Heart right ventricle (tissue), 16 donors: ENCODE data around the gene KCNQ1. TPM values are rescaled to one million over a fixed set of nuclear protein-coding genes. Genes with fewer than 3 reads are reported as not detected.
A peak's percentile ranks its signal among the peaks of the same experiment; 100 is the strongest.

Experiments
- ATAC-seq, 8 donors: fragments of 200-7000 bp; cut with Tn5 transposase; one replicate each; pipeline ENCODE4 v1.9.1; 2020; ENCODE audit warnings: mild to moderate bottlenecking in 8 of 8, moderate library complexity in 8 of 8, moderate number of reproducible peaks in 1 of 8
- DNase-seq, 2 donors: peaks; one replicate each; pipeline ENCODE4 v3.0.0-alpha.2; 2020
- H3K27ac ChIP-seq, 10 donors: fragments of 200-600 bp; sonication (generic) in 2 of 10; one replicate each; pipeline versions ENCODE4 v1.5.0 to v1.8.0; 2020 to 2022; ENCODE audit warnings: mild to moderate bottlenecking in 3 of 10
- H3K27me3 ChIP-seq, 7 donors: fragments of 200-600 bp; one replicate each; pipeline ENCODE4 v1.8.0; 2021 to 2022; ENCODE audit warnings: mild to moderate bottlenecking in 2 of 7
- H3K36me3 ChIP-seq, 9 donors: fragments of 200-600 bp; sonication (generic) in 1 of 9; one replicate each; pipeline versions ENCODE4 v1.5.0 to v1.8.0; 2020 to 2022; ENCODE audit warnings: mild to moderate bottlenecking in 2 of 9
- H3K4me1 ChIP-seq, 9 donors: fragments of 200-600 bp; sonication (generic) in 1 of 9; one replicate each; pipeline versions ENCODE4 v1.5.0 to v1.8.0; 2020 to 2022; ENCODE audit warnings: mild to moderate bottlenecking in 4 of 9
- H3K4me3 ChIP-seq, 10 donors: fragments of 200-600 bp; sonication (generic) in 2 of 10; one replicate each; pipeline versions ENCODE4 v1.5.0 to v1.8.0; 2020 to 2022; ENCODE audit warnings: mild to moderate bottlenecking in 7 of 10, moderate library complexity in 2 of 10
- H3K9me3 ChIP-seq, 11 donors: fragments of 200-600 bp in 10 of 11; sonication (generic) in 2 of 11; one replicate each; pipeline versions ENCODE4 v1.5.0 to v1.8.0; 2013 to 2022; ENCODE audit warnings: mild to moderate bottlenecking in 2 of 11, control low read depth in 1 of 11, moderate library complexity in 1 of 11
- WGBS, 2 donors: extraction: QIAGEN DNeasy Blood & Tissue Kit; methylation state at CpG; one replicate each; pipeline ENCODE4 v1.1.7; 2013; ENCODE audit warnings: inconsistent platforms in 1 of 2; 5-methylcytosine and 5-hydroxymethylcytosine counted together
- intact Hi-C, 10 donors: fragments of 100-400 bp; cut with DNase I; formaldehyde crosslinking; loops; one replicate each; pipeline versions ENCODE4 v1.11.1 to v1.14.2; 2022
- polyA plus RNA-seq, 2 donors: library from polyadenylated mRNA; stranded (reverse); fragments of 200-250 nt; gene quantifications; one replicate each; pipeline ENCODE4 v1.2.3, GENCODE V29; 2013
- total RNA-seq, 10 donors: library from RNA; stranded (reverse); fragmentation: NEBNext Ultra II Directional in 3 of 10; extraction: Animal tissue kit (Norgen Biotek cat#: 25700) in 3 of 10; gene quantifications; one replicate each; pipeline versions ENCODE4 v1.2.1 to v1.2.4, GENCODE V29; 2021 to 2023
- TF ChIP-seq, protein P1 (sequence below), 9 donors: fragments of 200-600 bp; sonication (generic) in 2 of 9; IDR thresholded peaks; one replicate each; pipeline versions ENCODE4 v1.5.0 to v1.8.0; 2021 to 2022; ENCODE audit warnings: antibody characterized with exemption in 9 of 9, mild to moderate bottlenecking in 5 of 9, moderate library complexity in 1 of 9
- donor health status: Arrhythmogenic right ventricular cardiomyopathy.
- donor health status: ischemic (EF 13 %, LVEDD 7.1; RV severe dilation, severe dysfunction).
- donor health status: healthy with polysubstance abuse.
- donor health status: DM: no; HTN: yes; CAD: no.
- donor health status: DM: no; HTN: no; CAD: no.
- donor health status: ischemic (EF 25% LVEDD 6.9; RV normal size, moderate dysfunction).
- donor health status: ischemic (EF 25% LVEDD 5.7; RV mildly dilated, moderate dysfunction).
- donor health status: healthy.
- donor health status: DM: yes; HTN: yes; CAD: no.
- donor health status: Ischemic cardiomyopathy.
- donor health status: ischemic (EF 35%, LVEDD 5.7; RV mildly dilated, moderate dysfunction).
- donor health status: nonischemic (EF 11% LVEDD 7.7; RV severe dilation, severe dysfunction).
- donor health status: DM: yes; HTN: yes; CAD: no.
- donor health status: PGD.
- donor health status: ischemic (EF 29% LVEDD 5.4; RV normal size, mild dysfunction).
- donor health status: nonischemic (EF 23%, LVEDD 6.1; RV moderate dilation, normal function).

The KCNQ1 gene
- total and polyA plus RNA-seq, 12 donors = 19.9 to 48.2 (median 33.7) TPM

DNA sequence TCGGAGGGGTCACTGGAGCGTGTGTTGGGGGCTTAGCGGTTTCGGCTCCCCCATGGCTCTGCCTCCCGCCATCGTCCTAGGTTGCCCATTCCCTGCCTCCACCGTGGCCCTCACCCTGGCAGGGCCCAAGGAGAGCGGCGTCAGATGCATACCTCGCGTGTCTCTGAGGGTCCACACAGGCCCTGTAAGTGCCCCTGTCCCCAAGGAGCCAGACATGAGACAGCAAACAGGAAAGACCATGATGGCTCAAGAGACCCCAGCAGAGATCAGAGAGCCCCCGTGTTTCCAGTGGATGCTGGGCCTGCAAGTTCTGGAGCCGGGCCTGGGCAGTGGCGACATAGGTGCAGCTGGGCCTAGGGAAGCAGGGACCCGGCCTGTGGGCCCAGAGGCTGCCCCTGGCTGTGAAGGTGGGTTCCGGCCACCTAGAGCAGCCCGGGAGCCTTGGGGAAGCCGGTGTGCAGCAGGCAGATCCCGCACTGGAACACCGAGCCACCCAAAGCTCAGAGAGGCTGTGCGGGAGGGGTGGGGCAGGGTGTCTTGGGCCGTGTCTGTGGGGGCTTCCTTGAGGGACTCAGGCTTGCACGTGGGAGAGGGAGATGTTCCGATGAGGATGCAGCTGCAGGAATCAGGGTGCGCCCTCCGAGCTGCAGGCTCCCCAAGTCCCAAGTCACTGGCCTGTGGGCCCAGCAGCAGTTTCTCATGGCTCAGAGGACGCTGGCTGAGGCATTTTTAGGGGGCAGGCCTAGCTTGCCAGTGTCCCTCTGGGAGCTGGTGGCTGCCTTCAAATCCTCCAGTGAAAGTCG is 128.6 kb downstream of the KCNQ1 start:
- ATAC-seq (no peak), DNase-seq (peak in 1 of 2 donors; percentile 7)
- Histone ChIP-seq H3K27ac (no peak overlapping the region), H3K27me3 (no peaks in the 10 kb centered on the region), H3K36me3 (peaks cover 0 to 7% (median 0%) of the 10 kb centered on the region in 9 donors), H3K4me3 (no peak overlapping the region), H3K4me1 (peaks cover 0 to 13% (median 9%) of the 10 kb centered on the region in 9 donors), H3K9me3 (no peaks in the 10 kb centered on the region)
- 95% methylated on average over 28 of the region's 28 CpGs for WGBS, 2 donors
- intact Hi-C loops = no loop called here
- TF ChIP-seq, protein P1, sequence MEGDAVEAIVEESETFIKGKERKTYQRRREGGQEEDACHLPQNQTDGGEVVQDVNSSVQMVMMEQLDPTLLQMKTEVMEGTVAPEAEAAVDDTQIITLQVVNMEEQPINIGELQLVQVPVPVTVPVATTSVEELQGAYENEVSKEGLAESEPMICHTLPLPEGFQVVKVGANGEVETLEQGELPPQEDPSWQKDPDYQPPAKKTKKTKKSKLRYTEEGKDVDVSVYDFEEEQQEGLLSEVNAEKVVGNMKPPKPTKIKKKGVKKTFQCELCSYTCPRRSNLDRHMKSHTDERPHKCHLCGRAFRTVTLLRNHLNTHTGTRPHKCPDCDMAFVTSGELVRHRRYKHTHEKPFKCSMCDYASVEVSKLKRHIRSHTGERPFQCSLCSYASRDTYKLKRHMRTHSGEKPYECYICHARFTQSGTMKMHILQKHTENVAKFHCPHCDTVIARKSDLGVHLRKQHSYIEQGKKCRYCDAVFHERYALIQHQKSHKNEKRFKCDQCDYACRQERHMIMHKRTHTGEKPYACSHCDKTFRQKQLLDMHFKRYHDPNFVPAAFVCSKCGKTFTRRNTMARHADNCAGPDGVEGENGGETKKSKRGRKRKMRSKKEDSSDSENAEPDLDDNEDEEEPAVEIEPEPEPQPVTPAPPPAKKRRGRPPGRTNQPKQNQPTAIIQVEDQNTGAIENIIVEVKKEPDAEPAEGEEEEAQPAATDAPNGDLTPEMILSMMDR (IDR thresholded peaks at IDR 0.05) = no peak

DNA sequence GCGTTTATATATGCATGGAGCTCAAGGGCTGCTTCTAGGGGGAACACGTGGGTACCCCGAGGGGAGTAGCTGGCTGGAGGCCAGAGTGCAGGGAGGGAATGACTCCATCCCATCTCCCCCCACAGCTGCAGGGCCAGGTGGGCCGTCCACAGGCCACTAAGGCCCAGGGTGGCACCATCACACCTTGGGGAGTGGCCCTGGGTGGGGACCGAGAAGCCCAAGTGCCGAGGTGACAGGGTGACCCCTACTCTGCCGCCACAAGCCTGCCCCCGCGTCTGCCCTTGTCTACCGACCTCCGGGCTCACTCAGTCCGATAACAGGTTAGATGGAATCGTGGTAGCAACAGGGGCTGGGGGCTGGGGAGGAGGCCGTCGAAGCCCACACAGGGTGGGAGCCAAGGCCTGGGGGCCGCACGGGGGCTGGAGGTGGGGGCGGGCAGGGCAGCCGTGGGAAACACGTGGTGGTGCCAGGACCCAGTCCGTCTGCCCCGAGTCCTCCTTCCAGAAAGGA is 129.3 kb downstream of the KCNQ1 start:
- Histone ChIP-seq H3K4me1 (peaks cover 0 to 17% (median 9%) of the 10 kb centered on the region in 9 donors), H3K27ac (no peak overlapping the region), H3K4me3 (no peak overlapping the region), H3K9me3 (no peaks in the 10 kb centered on the region), H3K36me3 (peaks cover 0 to 7% (median 0%) of the 10 kb centered on the region in 9 donors), H3K27me3 (no peaks in the 10 kb centered on the region)
- intact Hi-C loops = no loop called here
- 86 to 87% methylated on average over 22 of the region's 22 CpGs for WGBS, 2 donors
- TF ChIP-seq, protein P1 (IDR thresholded peaks at IDR 0.05) = no peak
- ATAC-seq (no peak), DNase-seq (peak in 1 of 2 donors; percentile 6)

DNA sequence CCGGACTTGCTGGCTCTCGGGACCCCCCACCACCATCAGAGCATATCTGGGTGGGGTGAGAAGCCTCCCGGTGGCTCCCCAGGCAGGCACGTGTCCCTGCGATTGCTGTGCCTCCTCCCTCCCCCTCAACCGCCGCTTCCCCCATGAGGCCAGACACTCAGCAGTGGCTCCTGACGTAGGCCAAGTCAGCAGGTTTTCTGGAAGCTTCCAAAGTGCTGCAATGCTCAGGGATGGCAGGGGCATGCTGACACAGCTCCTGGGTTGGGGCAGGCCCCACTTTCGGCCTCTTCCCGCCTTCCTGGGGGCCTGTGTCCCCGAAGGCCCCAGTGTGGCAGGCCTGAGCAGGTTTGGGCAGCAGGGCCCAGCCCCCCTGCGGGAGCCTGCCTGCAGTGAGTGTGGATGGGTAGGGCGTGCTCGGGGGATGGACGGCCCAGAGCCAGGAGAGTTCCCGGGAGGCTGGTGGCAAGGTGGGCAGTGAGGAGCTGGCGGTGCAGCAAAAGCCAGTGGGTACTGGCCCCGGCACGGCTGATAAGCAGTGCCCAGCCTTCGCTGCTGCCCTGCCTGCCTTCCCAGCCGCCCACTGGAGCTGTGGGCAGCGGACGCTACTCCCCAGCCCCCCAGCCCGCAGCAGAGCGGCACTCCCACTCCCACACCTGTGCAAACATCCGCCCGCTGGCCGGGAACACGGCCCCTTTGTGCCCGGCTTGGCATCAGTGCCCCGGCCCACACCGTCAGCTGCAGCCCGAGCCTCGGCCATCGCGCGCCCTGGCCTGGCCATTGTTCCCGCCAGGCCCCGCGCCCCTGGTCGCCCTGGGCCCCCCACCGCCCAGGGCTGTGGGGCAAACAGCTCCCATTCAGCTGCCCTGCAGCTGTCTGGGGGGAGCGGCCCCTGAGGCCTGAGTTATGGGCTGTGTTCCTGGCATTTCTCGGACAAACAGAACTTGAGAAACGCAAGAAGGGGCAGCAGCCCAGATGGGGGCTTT is 130.0 kb downstream of the KCNQ1 start:
- no peak overlapping the region for H3K27ac ChIP-seq
- DNase-seq = peak in 1 of 2 donors; percentile 4
- H3K36me3 ChIP-seq = peaks cover 0 to 7% (median 0%) of the 10 kb centered on the region in 9 donors
- intact Hi-C loops = no loop called here
- no peak overlapping the region for H3K4me3 ChIP-seq
- no peaks in the 10 kb centered on the region for H3K27me3 ChIP-seq
- TF ChIP-seq, protein P1 (IDR thresholded peaks at IDR 0.05) = no peak
- H3K9me3 ChIP-seq = no peaks in the 10 kb centered on the region
- ATAC-seq = no peak
- WGBS, 2 donors = 92% methylated on average over 41 to 45 of the region's 45 CpGs
- peaks cover 0 to 23% (median 9%) of the 10 kb centered on the region in 9 donors for H3K4me1 ChIP-seq

DNA sequence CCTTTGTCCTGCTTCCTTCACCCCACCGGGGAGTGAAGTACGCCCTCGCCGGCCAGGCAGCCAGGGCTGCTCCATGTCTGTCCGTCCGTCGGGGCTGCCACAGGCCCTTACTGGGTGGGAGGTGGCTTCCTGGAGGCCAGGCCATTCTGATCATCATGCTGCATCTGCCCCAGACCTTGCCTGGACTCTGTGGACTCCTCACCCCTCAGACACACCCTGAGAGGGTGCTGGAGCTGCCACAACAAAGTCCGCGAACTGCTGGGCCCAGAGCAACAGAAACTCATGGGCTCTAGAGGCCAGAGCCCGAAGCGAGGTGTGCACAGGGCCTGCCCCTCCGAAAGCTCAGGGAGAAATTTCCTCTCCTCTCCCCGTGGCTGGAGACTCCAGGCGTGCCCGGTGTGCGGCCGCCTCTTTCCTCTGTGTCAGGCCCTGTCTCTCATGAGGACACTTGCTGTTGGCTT is 130.8 kb downstream of the KCNQ1 start:
- 95 to 96% methylated on average over 17 of the region's 17 CpGs for WGBS, 2 donors
- no peak overlapping the region for H3K4me3 ChIP-seq
- intact Hi-C loops = no loop called here
- no peak overlapping the region for H3K27ac ChIP-seq
- ATAC-seq (no peak), DNase-seq (peak in 1 of 2 donors; percentile 2)
- H3K9me3 ChIP-seq = no peaks in the 10 kb centered on the region
- TF ChIP-seq, protein P1 (IDR thresholded peaks at IDR 0.05) = no peak
- H3K4me1 ChIP-seq = peaks cover 0 to 24% (median 9%) of the 10 kb centered on the region in 9 donors
- no peaks in the 10 kb centered on the region for H3K27me3 ChIP-seq
- H3K36me3 ChIP-seq = peaks cover 0 to 5% (median 0%) of the 10 kb centered on the region in 9 donors
